ENCODE data around the gene SLC9A5. TPM values are rescaled to one million over a fixed set of nuclear protein-coding genes. Genes with fewer than 3 reads are reported as not detected.

The SLC9A5 gene
- total and polyA plus RNA-seq, 10 of the 15 experiments (the other 5 are each of a cell fraction or from before 2014, with no cell fraction given), result 0.26 to 5.7 (median 1.5) TPM

DNA sequence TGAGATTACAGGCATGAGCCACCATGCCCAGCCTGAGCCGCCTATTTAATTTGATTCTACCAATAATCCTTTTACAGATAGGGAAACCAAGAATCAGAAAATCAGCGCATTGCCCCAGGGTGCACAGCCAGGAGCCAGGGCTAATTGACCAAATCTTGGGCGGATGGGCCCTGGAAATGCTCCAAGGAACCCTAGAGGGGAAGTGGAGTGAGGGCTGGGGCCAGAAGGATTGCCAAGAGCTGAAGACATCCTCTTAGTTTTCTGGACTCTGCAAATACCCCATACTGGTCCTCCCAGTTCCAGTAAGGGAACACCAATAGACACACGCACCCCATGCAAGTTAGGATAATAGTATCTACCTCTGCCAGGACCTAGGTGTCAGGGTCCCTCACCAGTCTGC is 5.3 kb upstream of the SLC9A5 start:
- no TSS peak for BruUV-seq (replicated peaks)
- H3K27ac ChIP-seq (ENCODE audit: control insufficient read depth, insufficient read depth), result peak overlapping the region; percentile 98
- CTCF ChIA-PET, result interaction anchor here (0.6 to 4.9 kb wide), 8 partner anchors 16 to 126 kb away, joined by 3 to 29 read pairs (median 6); partner anchors contain the start of gene TMEM208
- no peak for FAIRE-seq
- in situ Hi-C loops (cut with MboI), result no loop called here
- POLR2A ChIA-PET, result interaction anchor here (0.8 to 8.0 kb wide), 5 partner anchors 17 to 84 kb away, joined by 3 to 100 read pairs (median 6); partner anchors contain the start of genes E2F4, FBXL8, NOL3 and TMEM208
- peak overlapping the region; percentile 99 for H3K4me2 ChIP-seq (ENCODE audit: control insufficient read depth, insufficient read depth)
- no peaks in the 10 kb centered on the region for H4K20me1 ChIP-seq (ENCODE audit: control insufficient read depth, insufficient read depth)
- H3K36me3 ChIP-seq (ENCODE audit: control insufficient read depth in 2 of 2, insufficient read depth in 2 of 2, low read length in 1 of 2), result peaks cover 0 to 3% of the 10 kb centered on the region in 2 experiments; a peak in 3 of 4 replicates
- H3K4me3 ChIP-seq, result peak overlapping the region; percentile 63; the same call in 1 of the 2 replicates
- H2AFZ ChIP-seq (ENCODE audit: control insufficient read depth, low read depth, low read length), result no peak overlapping the region
- SMC1A ChIA-PET (ENCODE audit: uncharacterized antibody, unreplicated experiment), result interaction anchor here (1.1 to 2.1 kb wide), 4 partner anchors 16 to 77 kb away, joined by 3 to 17 read pairs (median 6); partner anchors contain the start of gene TMEM208
- RAD21 ChIA-PET (ENCODE audit: unreplicated experiment), result interaction anchor here (1.1 to 4.6 kb wide), 4 partner anchors 16 to 270 kb away, joined by 3 to 35 read pairs (median 4); partner anchors contain the start of genes PLEKHG4 and TMEM208
- H3K9ac ChIP-seq (ENCODE audit: control insufficient read depth, insufficient read depth, low read length), result peak overlapping the region; percentile 82
- no peak for ATAC-seq
- no peaks in the 10 kb centered on the region for H3K27me3 ChIP-seq (replicated peaks in 1 of 2; ENCODE audit: control insufficient read depth in 2 of 2, insufficient read depth in 2 of 2, low read length in 1 of 2)
- no peaks in the 10 kb centered on the region for H3K9me3 ChIP-seq (replicated peaks; ENCODE audit: control insufficient read depth, insufficient read depth, low read length)
- intact Hi-C loops (cut with micrococcal nuclease; ENCODE audit: unreplicated experiment), result no loop called here
- peaks cover 39% of the 10 kb centered on the region for H3K4me1 ChIP-seq (ENCODE audit: control insufficient read depth, insufficient read depth, low read length)
- H3K79me2 ChIP-seq (ENCODE audit: control insufficient read depth, insufficient read depth, low read length), result peaks cover 39% of the 10 kb centered on the region
- TF ChIP-seq TCF7 (IDR thresholded peaks at IDR 0.05; ENCODE audit: borderline replicate concordance), result no peak
- TF ChIP-seq IKZF1 (conservative IDR thresholded peaks at IDR 0.05), result no peak
- TF ChIP-seq PAX8 (IDR thresholded peaks at IDR 0.05), result no peak
- no peak for TF ChIP-seq WRNIP1 (IDR thresholded peaks at IDR 0.05; ENCODE audit: borderline replicate concordance, low read depth, low read length)
- TF ChIP-seq, protein P1, sequence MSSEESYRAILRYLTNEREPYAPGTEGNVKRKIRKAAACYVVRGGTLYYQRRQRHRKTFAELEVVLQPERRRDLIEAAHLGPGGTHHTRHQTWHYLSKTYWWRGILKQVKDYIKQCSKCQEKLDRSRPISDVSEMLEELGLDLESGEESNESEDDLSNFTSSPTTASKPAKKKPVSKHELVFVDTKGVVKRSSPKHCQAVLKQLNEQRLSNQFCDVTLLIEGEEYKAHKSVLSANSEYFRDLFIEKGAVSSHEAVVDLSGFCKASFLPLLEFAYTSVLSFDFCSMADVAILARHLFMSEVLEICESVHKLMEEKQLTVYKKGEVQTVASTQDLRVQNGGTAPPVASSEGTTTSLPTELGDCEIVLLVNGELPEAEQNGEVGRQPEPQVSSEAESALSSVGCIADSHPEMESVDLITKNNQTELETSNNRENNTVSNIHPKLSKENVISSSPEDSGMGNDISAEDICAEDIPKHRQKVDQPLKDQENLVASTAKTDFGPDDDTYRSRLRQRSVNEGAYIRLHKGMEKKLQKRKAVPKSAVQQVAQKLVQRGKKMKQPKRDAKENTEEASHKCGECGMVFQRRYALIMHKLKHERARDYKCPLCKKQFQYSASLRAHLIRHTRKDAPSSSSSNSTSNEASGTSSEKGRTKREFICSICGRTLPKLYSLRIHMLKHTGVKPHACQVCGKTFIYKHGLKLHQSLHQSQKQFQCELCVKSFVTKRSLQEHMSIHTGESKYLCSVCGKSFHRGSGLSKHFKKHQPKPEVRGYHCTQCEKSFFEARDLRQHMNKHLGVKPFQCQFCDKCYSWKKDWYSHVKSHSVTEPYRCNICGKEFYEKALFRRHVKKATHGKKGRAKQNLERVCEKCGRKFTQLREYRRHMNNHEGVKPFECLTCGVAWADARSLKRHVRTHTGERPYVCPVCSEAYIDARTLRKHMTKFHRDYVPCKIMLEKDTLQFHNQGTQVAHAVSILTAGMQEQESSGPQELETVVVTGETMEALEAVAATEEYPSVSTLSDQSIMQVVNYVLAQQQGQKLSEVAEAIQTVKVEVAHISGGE (CRISPR knock-in tag; IDR thresholded peaks at IDR 0.05), result no peak
- TF ChIP-seq JUND (IDR thresholded peaks at IDR 0.05; ENCODE audit: low read depth, low read length), result no peak
- no peak for TF ChIP-seq ASH2L (IDR thresholded peaks at IDR 0.05; ENCODE audit: borderline replicate concordance, low read depth)
- TF ChIP-seq, protein P2, sequence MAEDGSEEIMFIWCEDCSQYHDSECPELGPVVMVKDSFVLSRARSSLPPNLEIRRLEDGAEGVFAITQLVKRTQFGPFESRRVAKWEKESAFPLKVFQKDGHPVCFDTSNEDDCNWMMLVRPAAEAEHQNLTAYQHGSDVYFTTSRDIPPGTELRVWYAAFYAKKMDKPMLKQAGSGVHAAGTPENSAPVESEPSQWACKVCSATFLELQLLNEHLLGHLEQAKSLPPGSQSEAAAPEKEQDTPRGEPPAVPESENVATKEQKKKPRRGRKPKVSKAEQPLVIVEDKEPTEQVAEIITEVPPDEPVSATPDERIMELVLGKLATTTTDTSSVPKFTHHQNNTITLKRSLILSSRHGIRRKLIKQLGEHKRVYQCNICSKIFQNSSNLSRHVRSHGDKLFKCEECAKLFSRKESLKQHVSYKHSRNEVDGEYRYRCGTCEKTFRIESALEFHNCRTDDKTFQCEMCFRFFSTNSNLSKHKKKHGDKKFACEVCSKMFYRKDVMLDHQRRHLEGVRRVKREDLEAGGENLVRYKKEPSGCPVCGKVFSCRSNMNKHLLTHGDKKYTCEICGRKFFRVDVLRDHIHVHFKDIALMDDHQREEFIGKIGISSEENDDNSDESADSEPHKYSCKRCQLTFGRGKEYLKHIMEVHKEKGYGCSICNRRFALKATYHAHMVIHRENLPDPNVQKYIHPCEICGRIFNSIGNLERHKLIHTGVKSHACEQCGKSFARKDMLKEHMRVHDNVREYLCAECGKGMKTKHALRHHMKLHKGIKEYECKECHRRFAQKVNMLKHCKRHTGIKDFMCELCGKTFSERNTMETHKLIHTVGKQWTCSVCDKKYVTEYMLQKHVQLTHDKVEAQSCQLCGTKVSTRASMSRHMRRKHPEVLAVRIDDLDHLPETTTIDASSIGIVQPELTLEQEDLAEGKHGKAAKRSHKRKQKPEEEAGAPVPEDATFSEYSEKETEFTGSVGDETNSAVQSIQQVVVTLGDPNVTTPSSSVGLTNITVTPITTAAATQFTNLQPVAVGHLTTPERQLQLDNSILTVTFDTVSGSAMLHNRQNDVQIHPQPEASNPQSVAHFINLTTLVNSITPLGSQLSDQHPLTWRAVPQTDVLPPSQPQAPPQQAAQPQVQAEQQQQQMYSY (CRISPR knock-in tag; IDR thresholded peaks at IDR 0.05), result no peak
- TF ChIP-seq, protein P3, sequence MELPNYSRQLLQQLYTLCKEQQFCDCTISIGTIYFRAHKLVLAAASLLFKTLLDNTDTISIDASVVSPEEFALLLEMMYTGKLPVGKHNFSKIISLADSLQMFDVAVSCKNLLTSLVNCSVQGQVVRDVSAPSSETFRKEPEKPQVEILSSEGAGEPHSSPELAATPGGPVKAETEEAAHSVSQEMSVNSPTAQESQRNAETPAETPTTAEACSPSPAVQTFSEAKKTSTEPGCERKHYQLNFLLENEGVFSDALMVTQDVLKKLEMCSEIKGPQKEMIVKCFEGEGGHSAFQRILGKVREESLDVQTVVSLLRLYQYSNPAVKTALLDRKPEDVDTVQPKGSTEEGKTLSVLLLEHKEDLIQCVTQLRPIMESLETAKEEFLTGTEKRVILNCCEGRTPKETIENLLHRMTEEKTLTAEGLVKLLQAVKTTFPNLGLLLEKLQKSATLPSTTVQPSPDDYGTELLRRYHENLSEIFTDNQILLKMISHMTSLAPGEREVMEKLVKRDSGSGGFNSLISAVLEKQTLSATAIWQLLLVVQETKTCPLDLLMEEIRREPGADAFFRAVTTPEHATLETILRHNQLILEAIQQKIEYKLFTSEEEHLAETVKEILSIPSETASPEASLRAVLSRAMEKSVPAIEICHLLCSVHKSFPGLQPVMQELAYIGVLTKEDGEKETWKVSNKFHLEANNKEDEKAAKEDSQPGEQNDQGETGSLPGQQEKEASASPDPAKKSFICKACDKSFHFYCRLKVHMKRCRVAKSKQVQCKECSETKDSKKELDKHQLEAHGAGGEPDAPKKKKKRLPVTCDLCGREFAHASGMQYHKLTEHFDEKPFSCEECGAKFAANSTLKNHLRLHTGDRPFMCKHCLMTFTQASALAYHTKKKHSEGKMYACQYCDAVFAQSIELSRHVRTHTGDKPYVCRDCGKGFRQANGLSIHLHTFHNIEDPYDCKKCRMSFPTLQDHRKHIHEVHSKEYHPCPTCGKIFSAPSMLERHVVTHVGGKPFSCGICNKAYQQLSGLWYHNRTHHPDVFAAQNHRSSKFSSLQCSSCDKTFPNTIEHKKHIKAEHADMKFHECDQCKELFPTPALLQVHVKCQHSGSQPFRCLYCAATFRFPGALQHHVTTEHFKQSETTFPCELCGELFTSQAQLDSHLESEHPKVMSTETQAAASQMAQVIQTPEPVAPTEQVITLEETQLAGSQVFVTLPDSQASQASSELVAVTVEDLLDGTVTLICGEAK (IDR thresholded peaks at IDR 0.05; ENCODE audit: borderline replicate concordance), result no peak
- DNase-seq (ENCODE audit: low read depth, low spot score), result no peak
- 96% methylated on average over 4 of the region's 4 CpGs for WGBS (ENCODE audit: insufficient coverage, insufficient replicate concordance, low lambda C conversion rate, missing lambda C conversion rate)
